Measurements from ENCODE around the gene MSMP. TPM values are rescaled to one million over a fixed set of nuclear protein-coding genes. Genes with fewer than 3 reads are reported as not detected.

Gene MSMP
- total RNA-seq, 1 experiment from 2014 or later: not detected

DNA sequence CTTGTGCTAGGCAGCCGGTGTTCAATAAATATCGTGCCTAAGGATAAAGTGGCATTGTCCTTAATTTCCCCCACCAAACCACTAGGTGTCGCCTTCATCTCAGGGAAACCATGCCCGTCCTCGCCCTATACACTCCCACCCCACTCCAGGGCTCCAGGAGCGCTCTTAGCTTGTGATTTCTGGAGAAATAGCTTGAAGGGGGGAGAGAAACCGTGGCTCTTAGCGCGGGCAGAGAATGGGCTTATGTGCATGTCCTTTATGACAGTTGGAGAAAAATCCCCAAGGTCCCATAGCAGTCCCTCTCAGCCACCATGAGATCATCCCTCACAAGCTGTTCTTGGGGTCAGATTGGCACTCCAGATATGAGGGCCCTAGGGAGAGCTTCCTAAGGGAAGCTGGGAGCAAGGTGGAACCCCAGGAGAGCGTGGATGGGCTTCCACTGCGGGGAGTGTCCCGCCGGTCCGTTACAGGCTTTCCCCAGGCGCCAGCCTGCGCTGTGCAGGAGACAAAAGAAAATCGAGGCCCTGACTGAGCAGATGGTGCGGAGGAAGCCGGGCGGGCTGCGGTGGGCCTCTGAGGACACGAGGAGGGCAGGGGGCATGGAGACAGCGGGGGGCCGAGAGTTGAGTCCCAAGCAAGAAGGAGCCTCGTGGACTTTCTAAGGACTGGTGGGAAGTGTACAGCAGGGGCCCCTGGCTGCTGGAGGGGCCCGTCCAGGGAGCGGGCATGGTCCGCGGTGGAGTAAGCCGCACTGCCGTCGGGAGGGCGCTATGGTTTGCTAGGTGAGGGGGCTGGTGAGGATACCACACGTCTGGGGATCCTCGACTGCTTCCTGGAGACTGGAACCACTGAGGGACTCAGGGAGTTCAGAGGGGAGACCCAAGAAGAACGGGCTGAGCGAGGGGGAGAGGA, 36.6 kb upstream of the MSMP start:
- TF ChIP-seq, protein P1, sequence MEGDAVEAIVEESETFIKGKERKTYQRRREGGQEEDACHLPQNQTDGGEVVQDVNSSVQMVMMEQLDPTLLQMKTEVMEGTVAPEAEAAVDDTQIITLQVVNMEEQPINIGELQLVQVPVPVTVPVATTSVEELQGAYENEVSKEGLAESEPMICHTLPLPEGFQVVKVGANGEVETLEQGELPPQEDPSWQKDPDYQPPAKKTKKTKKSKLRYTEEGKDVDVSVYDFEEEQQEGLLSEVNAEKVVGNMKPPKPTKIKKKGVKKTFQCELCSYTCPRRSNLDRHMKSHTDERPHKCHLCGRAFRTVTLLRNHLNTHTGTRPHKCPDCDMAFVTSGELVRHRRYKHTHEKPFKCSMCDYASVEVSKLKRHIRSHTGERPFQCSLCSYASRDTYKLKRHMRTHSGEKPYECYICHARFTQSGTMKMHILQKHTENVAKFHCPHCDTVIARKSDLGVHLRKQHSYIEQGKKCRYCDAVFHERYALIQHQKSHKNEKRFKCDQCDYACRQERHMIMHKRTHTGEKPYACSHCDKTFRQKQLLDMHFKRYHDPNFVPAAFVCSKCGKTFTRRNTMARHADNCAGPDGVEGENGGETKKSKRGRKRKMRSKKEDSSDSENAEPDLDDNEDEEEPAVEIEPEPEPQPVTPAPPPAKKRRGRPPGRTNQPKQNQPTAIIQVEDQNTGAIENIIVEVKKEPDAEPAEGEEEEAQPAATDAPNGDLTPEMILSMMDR (IDR thresholded peaks at IDR 0.05; ENCODE audit: unreplicated experiment): peak; percentile 69
- H3K36me3 Mint-ChIP-seq (ENCODE audit: insufficient read depth, unreplicated experiment): peaks cover 15% of the 10 kb centered on the region
- peaks cover 6% of the 10 kb centered on the region for H3K4me1 Mint-ChIP-seq (ENCODE audit: insufficient read depth, unreplicated experiment)
- H3K4me3 Mint-ChIP-seq (ENCODE audit: unreplicated experiment): no peak overlapping the region
- intact Hi-C loops (cut with micrococcal nuclease): loop anchor here (1.0 to 10.0 kb wide), 5 partner anchors 25 to 234 kb away; partner anchors contain the start of genes HINT2 and HRCT1
- H3K27me3 Mint-ChIP-seq (ENCODE audit: insufficient read depth, unreplicated experiment): no peaks in the 10 kb centered on the region
- CTCF ChIA-PET: interaction anchor here (0.6 to 3.8 kb wide), 58 partner anchors 8 to 1689 kb away, joined by 3 to 63 read pairs (median 5); partner anchors contain the start of genes HINT2 and SPAG8
- BruUV-seq (replicated peaks): no TSS peak
- no peak overlapping the region for H3K27ac Mint-ChIP-seq (ENCODE audit: low read depth, unreplicated experiment)
- H3K9me3 Mint-ChIP-seq (ENCODE audit: unreplicated experiment): no peaks in the 10 kb centered on the region
- POLR2A ChIA-PET: interaction anchor here (0.6 to 1.5 kb wide), 9 partner anchors 8 to 280 kb away, joined by 3 to 6 read pairs (median 3); partner anchors contain the start of genes HRCT1 and SPAG8
- peak; percentile 78 for DNase-seq (ENCODE audit: unreplicated experiment)

DNA sequence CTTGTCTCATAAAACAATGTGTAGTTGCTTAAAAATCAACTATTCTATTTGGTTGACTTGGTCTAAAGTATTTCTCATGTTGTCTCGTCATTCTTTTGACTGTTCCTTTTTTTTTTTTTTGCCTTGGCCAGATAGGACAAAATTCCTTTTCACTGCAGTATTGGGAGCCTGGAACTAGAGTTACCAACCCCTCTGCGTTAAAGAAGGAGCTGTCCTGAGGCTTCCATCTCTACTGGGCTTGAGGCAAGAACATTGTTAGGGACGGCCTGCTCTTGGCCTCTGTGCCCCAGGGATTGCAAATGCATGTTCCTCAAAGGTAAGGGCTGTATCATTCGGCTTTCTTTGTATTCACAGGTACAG, 35.9 kb upstream of the MSMP start:
- no peak overlapping the region for H3K4me3 Mint-ChIP-seq (ENCODE audit: unreplicated experiment)
- POLR2A ChIA-PET: interaction anchor here (0.6 to 1.5 kb wide), 10 partner anchors 8 to 280 kb away, joined by 3 to 6 read pairs (median 3); partner anchors contain the start of genes HRCT1 and SPAG8
- no peaks in the 10 kb centered on the region for H3K4me1 Mint-ChIP-seq (ENCODE audit: insufficient read depth, unreplicated experiment)
- peaks cover 15% of the 10 kb centered on the region for H3K36me3 Mint-ChIP-seq (ENCODE audit: insufficient read depth, unreplicated experiment)
- BruUV-seq (replicated peaks): no TSS peak
- TF ChIP-seq, protein P1 (IDR thresholded peaks at IDR 0.05; ENCODE audit: unreplicated experiment): no peak
- H3K27ac Mint-ChIP-seq (ENCODE audit: low read depth, unreplicated experiment): no peak overlapping the region
- no peaks in the 10 kb centered on the region for H3K9me3 Mint-ChIP-seq (ENCODE audit: unreplicated experiment)
- CTCF ChIA-PET: interaction anchor here (0.6 to 3.8 kb wide), 51 partner anchors 8 to 265 kb away, joined by 3 to 63 read pairs (median 6); partner anchors contain the start of genes HINT2 and SPAG8
- DNase-seq (ENCODE audit: unreplicated experiment): no peak
- no peaks in the 10 kb centered on the region for H3K27me3 Mint-ChIP-seq (ENCODE audit: insufficient read depth, unreplicated experiment)
- intact Hi-C loops (cut with micrococcal nuclease): loop anchor here (1.0 to 10.0 kb wide), 5 partner anchors 25 to 235 kb away; partner anchors contain the start of genes HINT2 and HRCT1

DNA sequence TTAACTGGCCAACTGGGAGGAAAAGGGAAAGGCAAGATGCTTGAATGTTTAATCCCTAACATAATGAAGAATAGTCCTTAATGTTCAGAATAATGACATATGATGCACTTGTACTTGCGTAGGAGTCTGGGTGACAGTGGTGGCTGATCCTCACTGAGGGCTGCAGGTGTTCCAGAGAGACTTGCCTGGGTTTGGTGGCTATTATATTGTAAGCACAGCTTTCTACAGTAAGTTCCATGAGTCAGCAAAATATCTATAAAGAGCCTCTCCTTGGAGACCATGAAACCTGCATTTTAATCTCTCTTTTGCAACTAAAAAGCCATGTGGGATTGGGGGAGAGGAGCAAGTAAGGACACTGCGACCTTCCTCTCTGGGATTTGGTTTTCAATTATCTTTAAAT, 35.5 kb upstream of the MSMP start:
- TF ChIP-seq, protein P1 (IDR thresholded peaks at IDR 0.05; ENCODE audit: unreplicated experiment): no peak
- ChIA-PET CTCF (interaction anchor here (0.6 to 3.8 kb wide), 44 partner anchors 9 to 265 kb away, joined by 3 to 63 read pairs (median 6); partner anchors contain the start of genes HINT2 and SPAG8), POLR2A (interaction anchor here (0.6 to 1.5 kb wide), 6 partner anchors 9 to 185 kb away, joined by 3 to 4 read pairs (median 3); partner anchors contain the start of gene SPAG8)
- intact Hi-C loops (cut with micrococcal nuclease): loop anchor here (5.0 kb wide), 1 partner anchor 57 kb away; the partner anchor contains the start of genes CREB3 and TLN1
- Mint-ChIP-seq H3K27me3 (ENCODE audit: insufficient read depth, unreplicated experiment) (no peaks in the 10 kb centered on the region), H3K4me1 (ENCODE audit: insufficient read depth, unreplicated experiment) (no peaks in the 10 kb centered on the region), H3K9me3 (ENCODE audit: unreplicated experiment) (no peaks in the 10 kb centered on the region), H3K36me3 (ENCODE audit: insufficient read depth, unreplicated experiment) (peaks cover 15% of the 10 kb centered on the region), H3K4me3 (ENCODE audit: unreplicated experiment) (no peak overlapping the region), H3K27ac (ENCODE audit: low read depth, unreplicated experiment) (no peak overlapping the region)
- no TSS peak for BruUV-seq (replicated peaks)
- DNase-seq (ENCODE audit: unreplicated experiment): no peak

DNA sequence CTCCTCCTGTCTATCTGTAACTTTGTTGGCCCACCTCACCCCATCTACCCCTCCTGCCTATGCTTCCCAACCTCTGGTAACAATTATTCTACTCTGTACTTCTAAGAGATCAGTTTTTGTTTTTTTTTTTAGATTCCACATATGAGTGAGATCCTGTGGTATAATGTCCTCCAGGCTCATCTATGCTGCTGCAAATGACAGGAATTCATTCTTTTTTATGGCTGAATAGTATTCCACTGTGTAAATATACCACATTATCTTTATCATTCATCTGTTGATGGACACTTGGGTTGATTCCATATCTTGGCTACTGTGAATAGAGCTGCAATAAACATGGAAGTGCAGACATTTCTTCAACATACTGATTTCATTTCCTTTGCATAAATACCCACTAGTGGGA, 29.3 kb upstream of the MSMP start:
- no peaks in the 10 kb centered on the region for H3K9me3 Mint-ChIP-seq (ENCODE audit: unreplicated experiment)
- TF ChIP-seq, protein P1 (IDR thresholded peaks at IDR 0.05; ENCODE audit: unreplicated experiment): no peak
- DNase-seq (ENCODE audit: unreplicated experiment): no peak
- H3K4me3 Mint-ChIP-seq (ENCODE audit: unreplicated experiment): no peak overlapping the region
- no TSS peak for BruUV-seq (replicated peaks)
- H3K4me1 Mint-ChIP-seq (ENCODE audit: insufficient read depth, unreplicated experiment): no peaks in the 10 kb centered on the region
- ChIA-PET CTCF (interaction anchor here (1.0 kb wide), 1 partner anchor 42 kb away, joined by 3 read pairs; no protein-coding TSS in a partner anchor), POLR2A (interaction anchor here (0.6 kb wide), 2 partner anchors 31 to 134 kb away, joined by 3 to 4 read pairs; no protein-coding TSS in a partner anchor)
- no peaks in the 10 kb centered on the region for H3K27me3 Mint-ChIP-seq (ENCODE audit: insufficient read depth, unreplicated experiment)
- peaks cover 24% of the 10 kb centered on the region for H3K36me3 Mint-ChIP-seq (ENCODE audit: insufficient read depth, unreplicated experiment)
- H3K27ac Mint-ChIP-seq (ENCODE audit: low read depth, unreplicated experiment): no peak overlapping the region
- intact Hi-C loops (cut with micrococcal nuclease): loop anchor here (5.0 kb wide), 1 partner anchor 36 kb away; the partner anchor contains the start of genes GBA2 and RGP1
